Gastrocnemius medialis (tissue), 4 donors: ENCODE results near the gene INPP5E. TPM values are rescaled to one million over a fixed set of nuclear protein-coding genes. Genes with fewer than 3 reads are reported as not detected.

Experiments used
- ATAC-seq, 2 donors: fragments of 150-250 bp; one replicate each; pipeline ENCODE4 v1.9.1; 2016
- DNase-seq, 2 donors: peaks; one replicate each; pipeline ENCODE4 v3.0.0-alpha.2; 2019
- H3K27ac ChIP-seq, 4 donors: fragments of 200-600 bp; sonication (generic); 1 replicate in 1 of 4; 2 replicates in 3 of 4; pipeline ENCODE4 v1.5.1; 2016 to 2018; ENCODE audit warnings: mild to moderate bottlenecking in 2 of 4, moderate library complexity in 1 of 4
- H3K27me3 ChIP-seq, 3 donors: fragments of 200-600 bp; sonication (generic) in 2 of 3; 1 replicate in 1 of 3; 2 replicates in 2 of 3; pipeline versions ENCODE4 v1.5.1 to v1.6.0; 2016 to 2019; ENCODE audit warnings: mild to moderate bottlenecking in 1 of 3, moderate library complexity in 1 of 3
- H3K36me3 ChIP-seq, 2 donors: fragments of 200-600 bp; sonication (generic) in 1 of 2; one replicate each; pipeline ENCODE4 v1.5.1; 2017 to 2018
- H3K4me1 ChIP-seq, 2 donors: fragments of 200-600 bp; sonication (generic) in 1 of 2; one replicate each; pipeline ENCODE4 v1.5.1; 2016 to 2017; ENCODE audit warnings: mild to moderate bottlenecking in 2 of 2
- H3K4me3 ChIP-seq, 4 donors: fragments of 200-600 bp; sonication (generic) in 3 of 4; 1 replicate in 1 of 4; 2 replicates in 3 of 4; pipeline ENCODE4 v1.5.1; 2016 to 2019; ENCODE audit warnings: mild to moderate bottlenecking in 2 of 4
- H3K9me3 ChIP-seq, 3 donors: fragments of 200-600 bp; sonication (generic) in 2 of 3; 1 replicate in 1 of 3; 2 replicates in 2 of 3; pipeline ENCODE4 v1.5.1; 2016 to 2019
- POLR2A ChIP-seq, 2 donors: fragments of 450-650 bp; IDR thresholded peaks; one replicate each; pipeline ENCODE4 v1.6.1; 2017; ENCODE audit warnings: antibody characterized with exemption in 2 of 2, mild to moderate bottlenecking in 2 of 2, moderate library complexity in 2 of 2
- in situ Hi-C, 4 donors: fragments of 200-750 bp; cut with MboI; loops; one replicate each; pipeline versions ENCODE4 v1.15.0 to v1.8.0; 2017; ENCODE audit warnings: low sequenced_read_pairs in 4 of 4
- intact Hi-C: fragments of 100-400 bp; cut with DNase I; formaldehyde crosslinking; loops from one replicate; pipeline ENCODE4 v1.15.1; 2023; ENCODE audit warnings: low total_unique reads
- total RNA-seq, 4 donors: library from RNA; depleted of rRNA; stranded (reverse); fragments of >200 nt; gene quantifications; one replicate each; pipeline versions ENCODE4 v1.1.0 to v1.2.3, GENCODE V29; 2016
- TF ChIP-seq, protein P1 (sequence below), 5 experiments: fragments of 450-650 bp in 3 of 5; fragments of 200-600 bp in 2 of 5; sonication (generic) in 2 of 5; IDR thresholded peaks in 4 of 5; conservative IDR thresholded peaks in 1 of 5; 1 replicate in 4 of 5; 2 replicates in 1 of 5; pipeline ENCODE4 v1.5.1; 2016 to 2019; ENCODE audit warnings: antibody characterized with exemption in 5 of 5, mild to moderate bottlenecking in 3 of 5, moderate library complexity in 3 of 5

The INPP5E gene
- total RNA-seq, 4 donors from 2014 or later = 5.0 to 6.7 (median 5.9) TPM

- H3K27me3 ChIP-seq = no peaks in the 10 kb centered on the region
- in situ Hi-C loops (no loop called here), intact Hi-C loops (no loop called here)
- peaks cover 4 to 94% of the 10 kb centered on the region in 2 donors for H3K36me3 ChIP-seq
- H3K4me3 ChIP-seq = no peak overlapping the region
- no peak for ATAC-seq
- H3K9me3 ChIP-seq = no peaks in the 10 kb centered on the region
- no peaks in the 10 kb centered on the region for H3K4me1 ChIP-seq
- no peak overlapping the region for H3K27ac ChIP-seq
- no peak for DNase-seq
- TF ChIP-seq, protein P1, sequence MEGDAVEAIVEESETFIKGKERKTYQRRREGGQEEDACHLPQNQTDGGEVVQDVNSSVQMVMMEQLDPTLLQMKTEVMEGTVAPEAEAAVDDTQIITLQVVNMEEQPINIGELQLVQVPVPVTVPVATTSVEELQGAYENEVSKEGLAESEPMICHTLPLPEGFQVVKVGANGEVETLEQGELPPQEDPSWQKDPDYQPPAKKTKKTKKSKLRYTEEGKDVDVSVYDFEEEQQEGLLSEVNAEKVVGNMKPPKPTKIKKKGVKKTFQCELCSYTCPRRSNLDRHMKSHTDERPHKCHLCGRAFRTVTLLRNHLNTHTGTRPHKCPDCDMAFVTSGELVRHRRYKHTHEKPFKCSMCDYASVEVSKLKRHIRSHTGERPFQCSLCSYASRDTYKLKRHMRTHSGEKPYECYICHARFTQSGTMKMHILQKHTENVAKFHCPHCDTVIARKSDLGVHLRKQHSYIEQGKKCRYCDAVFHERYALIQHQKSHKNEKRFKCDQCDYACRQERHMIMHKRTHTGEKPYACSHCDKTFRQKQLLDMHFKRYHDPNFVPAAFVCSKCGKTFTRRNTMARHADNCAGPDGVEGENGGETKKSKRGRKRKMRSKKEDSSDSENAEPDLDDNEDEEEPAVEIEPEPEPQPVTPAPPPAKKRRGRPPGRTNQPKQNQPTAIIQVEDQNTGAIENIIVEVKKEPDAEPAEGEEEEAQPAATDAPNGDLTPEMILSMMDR (IDR thresholded peaks at IDR 0.05 in 4 of 5, conservative IDR thresholded peaks at IDR 0.05 in 1 of 5) = no peak
- no peak for TF ChIP-seq POLR2A (IDR thresholded peaks at IDR 0.05)
These were observed 26.0 kb upstream of the INPP5E start for GRCh38 chr9:136465500-136466154.

DNA sequence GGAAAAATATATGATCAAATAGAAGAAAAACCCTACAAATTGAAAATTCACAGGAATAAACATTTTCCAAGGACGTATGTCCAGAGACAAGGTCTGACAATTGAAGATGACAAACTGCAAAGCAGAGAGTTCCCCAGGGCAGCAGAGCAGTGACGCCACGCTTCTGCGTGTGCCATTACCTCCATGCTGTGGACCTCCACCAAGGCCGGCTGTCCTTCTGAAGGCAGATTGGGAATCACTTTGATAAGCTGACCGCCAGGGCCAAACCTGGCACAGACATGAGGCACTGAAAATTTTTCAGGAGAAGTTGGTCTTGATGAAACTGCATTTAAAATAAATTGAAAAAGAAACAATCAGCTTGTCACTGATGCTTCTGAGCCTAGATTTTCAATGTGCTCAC lies 24.6 kb upstream of the INPP5E start:
- intact Hi-C loops = no loop called here
- TF ChIP-seq POLR2A (IDR thresholded peaks at IDR 0.05) = no peak
- TF ChIP-seq, protein P1 (IDR thresholded peaks at IDR 0.05 in 4 of 5, conservative IDR thresholded peaks at IDR 0.05 in 1 of 5) = no peak
- in situ Hi-C loops = no loop called here
- Histone ChIP-seq H3K4me1 (no peaks in the 10 kb centered on the region), H3K4me3 (no peak overlapping the region), H3K27me3 (no peaks in the 10 kb centered on the region), H3K27ac (no peak overlapping the region), H3K36me3 (peaks cover 6 to 94% of the 10 kb centered on the region in 2 donors), H3K9me3 (no peaks in the 10 kb centered on the region)
- ATAC-seq = no peak
- DNase-seq = no peak

DNA sequence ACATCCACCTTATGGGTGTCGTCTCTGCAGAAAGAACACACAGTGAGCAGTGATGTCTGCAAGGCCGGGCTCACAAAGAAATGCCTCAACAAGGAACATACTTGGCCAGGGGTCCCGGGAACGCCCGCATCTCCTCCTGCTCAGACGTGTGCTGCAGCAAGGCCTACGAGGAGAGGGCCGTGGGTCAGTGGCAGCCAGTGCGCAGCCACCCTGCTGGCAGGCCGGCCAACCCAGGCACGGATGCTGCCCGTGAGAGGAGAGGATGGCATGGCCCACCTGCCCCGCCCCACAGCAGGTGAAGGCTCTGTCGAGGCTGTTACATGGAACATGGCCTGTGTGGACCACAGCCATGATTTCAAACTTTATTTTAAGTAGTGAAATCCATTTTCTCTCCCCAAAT lies 23.9 kb upstream of the INPP5E start:
- H3K4me1 ChIP-seq = no peaks in the 10 kb centered on the region
- intact Hi-C loops (loop anchor here (1.0 kb wide), 1 partner anchor 9 kb away; no protein-coding TSS in a partner anchor), in situ Hi-C loops (no loop called here)
- ATAC-seq (no peak), DNase-seq (no peak)
- peaks cover 6 to 97% of the 10 kb centered on the region in 2 donors for H3K36me3 ChIP-seq
- TF ChIP-seq POLR2A (IDR thresholded peaks at IDR 0.05) = no peak
- TF ChIP-seq, protein P1 (IDR thresholded peaks at IDR 0.05 in 4 of 5, conservative IDR thresholded peaks at IDR 0.05 in 1 of 5) = no peak
- no peak overlapping the region for H3K4me3 ChIP-seq
- no peaks in the 10 kb centered on the region for H3K27me3 ChIP-seq
- no peaks in the 10 kb centered on the region for H3K9me3 ChIP-seq
- no peak overlapping the region for H3K27ac ChIP-seq

DNA sequence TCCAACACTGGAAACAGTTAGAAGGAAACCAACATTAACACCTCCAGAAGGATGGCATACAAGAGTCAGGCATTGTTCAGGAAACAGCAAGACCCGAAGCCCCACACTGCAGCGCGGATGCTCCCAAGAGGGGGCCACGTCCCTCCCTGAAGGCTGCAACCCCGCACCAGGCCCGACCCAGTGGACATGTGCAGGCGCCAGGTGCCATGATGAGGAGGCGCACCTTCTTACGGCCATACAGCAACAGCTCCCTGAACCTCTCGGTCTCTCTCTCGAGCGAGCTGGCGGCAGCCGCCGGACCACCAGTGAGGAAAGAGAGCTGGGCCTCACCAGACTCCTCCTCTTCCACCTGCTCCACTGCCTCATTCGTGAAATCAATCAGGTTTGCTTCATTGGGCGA lies 23.0 kb upstream of the INPP5E start:
- H3K27me3 ChIP-seq = no peaks in the 10 kb centered on the region
- H3K4me3 ChIP-seq = no peak overlapping the region
- ATAC-seq (no peak), DNase-seq (no peak)
- no peaks in the 10 kb centered on the region for H3K4me1 ChIP-seq
- H3K36me3 ChIP-seq = peaks cover 6 to 100% of the 10 kb centered on the region in 2 donors
- in situ Hi-C loops (no loop called here), intact Hi-C loops (loop anchor here (1.0 kb wide), 1 partner anchor 8 kb away; no protein-coding TSS in a partner anchor)
- TF ChIP-seq POLR2A (IDR thresholded peaks at IDR 0.05) = no peak
- TF ChIP-seq, protein P1 (IDR thresholded peaks at IDR 0.05 in 4 of 5, conservative IDR thresholded peaks at IDR 0.05 in 1 of 5) = no peak
- H3K9me3 ChIP-seq = no peaks in the 10 kb centered on the region
- H3K27ac ChIP-seq = no peak overlapping the region
